Gastroesophageal sphincter (tissue), 3 donors: ENCODE results near the gene TNFRSF19.

ENCODE experiments used
- CTCF ChIP-seq, 4 experiments: fragments of 200-600 bp in 2 of 4; fragments of 450-650 bp in 2 of 4; sonication (generic) in 1 of 4; IDR thresholded peaks; one replicate each; pipeline ENCODE4 v1.5.1; 2017 to 2019; ENCODE audit warnings: antibody characterized with exemption in 4 of 4, mild to moderate bottlenecking in 2 of 4, moderate library complexity in 2 of 4
- POLR2A ChIP-seq, 2 donors: fragments of 450-650 bp; IDR thresholded peaks; one replicate each; pipeline ENCODE4 v1.6.1; 2017; ENCODE audit warnings: antibody characterized with exemption in 2 of 2, mild to moderate bottlenecking in 2 of 2, moderate library complexity in 1 of 2

- TF ChIP-seq POLR2A (IDR thresholded peaks at IDR 0.05) (no peak), CTCF (IDR thresholded peaks at IDR 0.05) (no peak)
These were observed 62.5 kb downstream of the TNFRSF19 start for GRCh38 chr13:23632741-23633140.
